Glutamatergic neuron (in vitro differentiated cells): ENCODE results near the gene CSDE1. TPM values are rescaled to one million over a fixed set of nuclear protein-coding genes. Genes with fewer than 3 reads are reported as not detected.

ENCODE experiments used
- DNase-seq: peaks from one replicate; pipeline ENCODE4 v3.0.0; 2022
- H3K27ac Mint-ChIP-seq: one replicate; pipeline ENCODE4 v1.8.0; 2020; ENCODE audit warnings: mild to moderate bottlenecking, mixed read lengths, inconsistent platforms; ENCODE audit not compliant: unreplicated experiment
- H3K27me3 Mint-ChIP-seq: one replicate; pipeline ENCODE4 v1.8.0; 2020; ENCODE audit warnings: mild to moderate bottlenecking, moderate library complexity, mixed read lengths, inconsistent platforms; ENCODE audit not compliant: unreplicated experiment
- H3K36me3 Mint-ChIP-seq: one replicate; pipeline ENCODE4 v1.8.0; 2020; ENCODE audit warnings: mild to moderate bottlenecking, mixed read lengths, inconsistent platforms; ENCODE audit not compliant: unreplicated experiment
- H3K4me1 Mint-ChIP-seq: one replicate; pipeline ENCODE4 v1.8.0; 2020; ENCODE audit warnings: mild to moderate bottlenecking, low read depth, mixed read lengths, inconsistent platforms; ENCODE audit not compliant: unreplicated experiment
- H3K4me3 Mint-ChIP-seq: one replicate; pipeline ENCODE4 v1.8.0; 2020; ENCODE audit warnings: mild to moderate bottlenecking, mixed read lengths, inconsistent platforms; ENCODE audit not compliant: unreplicated experiment
- H3K9me3 Mint-ChIP-seq: one replicate; pipeline ENCODE4 v1.8.0; 2020; ENCODE audit warnings: mild to moderate bottlenecking, moderate library complexity, mixed read lengths, inconsistent platforms; ENCODE audit not compliant: unreplicated experiment
- CTCF ChIP-seq: fragments of 200-600 bp; sonication (generic); IDR thresholded peaks from one replicate; pipeline ENCODE4 v1.5.0; 2021; ENCODE audit not compliant: partially characterized antibody, unreplicated experiment
- total RNA-seq: library from RNA; stranded (reverse); fragmentation: NEBNext Ultra II Directional; extraction: Animal tissue kit (Norgen Biotek cat#: 25700); gene quantifications from one replicate; pipeline ENCODE4 v1.2.1, GENCODE V29; 2021; ENCODE audit not compliant: unreplicated experiment

Gene CSDE1
- total RNA-seq, 1 donor from 2014 or later: 763 TPM

- H3K4me1 Mint-ChIP-seq: no peaks in the 10 kb centered on the region
- no peak for DNase-seq
- TF ChIP-seq CTCF: no peak
- H3K4me3 Mint-ChIP-seq: no peak within 1 kb of the TSS
- H3K27ac Mint-ChIP-seq: no peak within 1 kb of the TSS
- H3K27me3 Mint-ChIP-seq: peaks cover 2% of the 10 kb centered on the region
- H3K9me3 Mint-ChIP-seq: peaks cover 2% of the 10 kb centered on the region
- H3K36me3 Mint-ChIP-seq: no peaks in the 10 kb centered on the region
These were observed 62.2 kb downstream of the CSDE1 start, which contains the start of gene AMPD1 for GRCh38 chr1:114695430-114696058. Gene AMPD1 (minus strand): TSS chr1:114695546. CDS start chr1:114695471, 75 bp downstream.

GRCh38 chr1:114694540-114695310, 63.1 kb downstream of the CSDE1 start:
- no peak for TF ChIP-seq CTCF
- no peaks in the 10 kb centered on the region for H3K4me1 Mint-ChIP-seq
- no peak for DNase-seq
- H3K9me3 Mint-ChIP-seq: peaks cover 2% of the 10 kb centered on the region
- no peak overlapping the region for H3K4me3 Mint-ChIP-seq
- H3K27ac Mint-ChIP-seq: no peak overlapping the region
- peaks cover 2% of the 10 kb centered on the region for H3K27me3 Mint-ChIP-seq
- no peaks in the 10 kb centered on the region for H3K36me3 Mint-ChIP-seq

GRCh38 chr1:114692947-114693346, 64.8 kb downstream of the CSDE1 start:
- no peak for TF ChIP-seq CTCF
- H3K27me3 Mint-ChIP-seq: peaks cover 2% of the 10 kb centered on the region
- no peak overlapping the region for H3K27ac Mint-ChIP-seq
- H3K9me3 Mint-ChIP-seq: peaks cover 2% of the 10 kb centered on the region
- no peaks in the 10 kb centered on the region for H3K36me3 Mint-ChIP-seq
- no peak for DNase-seq
- H3K4me1 Mint-ChIP-seq: no peaks in the 10 kb centered on the region
- H3K4me3 Mint-ChIP-seq: no peak overlapping the region

- TF ChIP-seq CTCF: no peak
- no peak overlapping the region for H3K27ac Mint-ChIP-seq
- H3K4me3 Mint-ChIP-seq: no peak overlapping the region
- peaks cover 2% of the 10 kb centered on the region for H3K27me3 Mint-ChIP-seq
- H3K4me1 Mint-ChIP-seq: no peaks in the 10 kb centered on the region
- no peaks in the 10 kb centered on the region for H3K36me3 Mint-ChIP-seq
- H3K9me3 Mint-ChIP-seq: peaks cover 2% of the 10 kb centered on the region
- DNase-seq: no peak
These were observed 66.7 kb downstream of the CSDE1 start for GRCh38 chr1:114691061-114691460.

GRCh38 chr1:114690148-114690547, 67.6 kb downstream of the CSDE1 start:
- DNase-seq: no peak
- Mint-ChIP-seq H3K36me3 (no peaks in the 10 kb centered on the region), H3K27ac (no peak overlapping the region), H3K9me3 (peaks cover 2% of the 10 kb centered on the region), H3K27me3 (peaks cover 2% of the 10 kb centered on the region), H3K4me1 (no peaks in the 10 kb centered on the region), H3K4me3 (no peak overlapping the region)
- TF ChIP-seq CTCF: no peak
